Stimulated activated CD8-positive, alpha-beta memory T cell treated with anti-CD3 and anti-CD28 coated beads, Interleukin-12 subunit alpha, Interleukin-12 subunit beta, amount 100 ng/mL, for 24 hours (primary cell): ENCODE results near the gene KIR3DL1.
"Not testable (repeated sequence)": the region's sequence is repeated elsewhere in the genome, so short reads cannot be mapped to it uniquely, and the experiment has no call there.

Experiments used
- DNase-seq: peaks from one replicate; pipeline ENCODE4 v3.0.0-alpha.2; 2020; ENCODE audit errors: extremely low read depth

Gene KIR3DL1

GRCh38 chr19:54814571-54814970 is 1.7 kb upstream of the KIR3DL1 start:
- not testable (repeated sequence) for DNase-seq

- no peak for DNase-seq
Measured at GRCh38 chr19:54817670-54818536, 1.6 kb downstream of the KIR3DL1 start.

DNA sequence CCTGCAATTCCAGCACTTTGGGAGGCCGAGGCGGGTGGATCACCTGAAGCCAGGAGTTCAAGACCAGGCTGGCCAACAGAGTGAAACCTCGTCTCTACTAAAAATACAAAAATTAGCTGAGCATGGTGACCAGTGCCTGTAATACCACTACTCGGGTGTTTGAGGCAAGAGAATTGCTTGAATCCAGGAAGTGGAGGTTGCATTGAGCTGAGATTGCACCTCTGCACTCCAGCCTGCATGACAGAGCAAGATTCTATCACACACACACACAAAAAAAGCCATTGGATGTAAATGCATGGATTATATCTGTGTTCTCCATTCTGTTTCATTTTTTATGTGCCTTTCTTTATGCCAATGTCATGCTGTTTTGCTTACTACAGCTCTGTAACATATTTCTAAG is 8.1 kb downstream of the KIR3DL1 start:
- not testable (repeated sequence) for DNase-seq

- not testable (repeated sequence) for DNase-seq
Measured at GRCh38 chr19:54825326-54825725, 9.1 kb downstream of the KIR3DL1 start.

- DNase-seq, result not testable (repeated sequence)
Measured at GRCh38 chr19:54828064-54828463, 11.8 kb downstream of the KIR3DL1 start.

GRCh38 chr19:54832496-54832895 is 16.2 kb downstream of the KIR3DL1 start, which contains the start of gene KIR2DS4:
Gene KIR2DS4, plus strand, starts transcription at chr19:54832676.
- not testable (repeated sequence) for DNase-seq

DNA sequence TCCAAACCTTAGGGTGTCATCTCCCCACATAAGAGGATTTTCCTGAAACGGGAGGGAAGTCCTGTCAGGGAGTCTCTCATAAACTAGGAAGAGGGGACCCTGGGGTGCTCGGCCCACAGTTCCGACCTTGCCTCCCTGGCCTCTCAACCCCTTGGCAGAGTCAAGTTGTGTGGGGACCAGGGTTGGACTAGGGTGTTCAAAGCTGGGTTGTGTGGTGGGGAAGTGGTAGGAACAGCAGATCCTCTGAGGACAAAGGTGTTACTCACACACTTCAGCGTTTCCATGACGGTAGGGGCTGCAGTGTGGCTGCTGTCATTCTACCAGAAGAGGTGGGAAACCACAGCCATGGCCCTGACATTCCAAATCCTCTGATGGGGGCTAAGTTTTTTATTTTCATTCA is 18.9 kb downstream of the KIR3DL1 start:
- DNase-seq, result not testable (repeated sequence)

DNA sequence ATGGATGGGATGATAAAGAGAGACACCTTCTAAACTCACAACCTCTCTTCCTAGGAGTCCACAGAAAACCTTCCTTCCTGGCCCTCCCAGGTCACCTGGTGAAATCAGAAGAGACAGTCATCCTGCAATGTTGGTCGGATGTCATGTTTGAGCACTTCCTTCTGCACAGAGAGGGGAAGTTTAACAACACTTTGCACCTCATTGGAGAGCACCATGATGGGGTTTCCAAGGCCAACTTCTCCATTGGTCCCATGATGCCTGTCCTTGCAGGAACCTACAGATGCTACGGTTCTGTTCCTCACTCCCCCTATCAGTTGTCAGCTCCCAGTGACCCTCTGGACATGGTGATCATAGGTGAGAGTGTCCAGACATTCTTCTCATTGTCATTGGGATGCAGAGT is 21.3 kb downstream of the KIR3DL1 start:
- not testable (repeated sequence) for DNase-seq

- DNase-seq, result not testable (repeated sequence)
Measured at GRCh38 chr19:54843171-54843570, 26.9 kb downstream of the KIR3DL1 start.

- not testable (repeated sequence) for DNase-seq
Measured at GRCh38 chr19:54850061-54850640, 33.9 kb downstream of the KIR3DL1 start, which contains the start of gene KIR3DL2. Gene KIR3DL2, plus strand, starts transcription at chr19:54850443. Its CDS starts 33 bp downstream, at chr19:54850476.

- no peak for DNase-seq
Measured at GRCh38 chr19:54850930-54851329, 34.7 kb downstream of the KIR3DL1 start.

DNA sequence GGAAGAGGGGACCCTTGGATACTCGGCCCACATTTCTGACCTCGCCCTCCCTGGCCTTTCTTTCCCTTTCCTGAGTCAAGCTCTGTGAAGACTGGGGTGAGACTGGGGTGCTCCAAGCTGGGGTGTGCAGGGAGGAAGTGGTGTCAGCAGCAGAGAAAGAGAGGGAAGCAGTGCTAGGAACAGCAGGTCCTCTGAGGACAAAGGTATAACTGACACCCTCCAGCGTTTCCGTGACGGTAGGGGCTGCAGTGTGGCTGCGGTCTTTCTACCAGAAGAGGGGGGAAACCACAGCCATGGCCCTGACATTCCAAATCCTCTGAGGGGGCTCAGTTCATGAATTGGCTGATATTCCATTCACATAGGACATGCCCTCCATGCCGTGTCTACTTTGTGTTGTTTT is 35.1 kb downstream of the KIR3DL1 start:
- DNase-seq, result no peak

GRCh38 chr19:54855241-54855640 is 39.0 kb downstream of the KIR3DL1 start:
- DNase-seq, result not testable (repeated sequence)

- not testable (repeated sequence) for DNase-seq
Measured at GRCh38 chr19:54858476-54858875, 42.2 kb downstream of the KIR3DL1 start.

- not testable (repeated sequence) for DNase-seq
Measured at GRCh38 chr19:54859421-54859820, 43.2 kb downstream of the KIR3DL1 start.

- not testable (repeated sequence) for DNase-seq
Measured at GRCh38 chr19:54863459-54863858, 47.2 kb downstream of the KIR3DL1 start.

GRCh38 chr19:54871696-54872095 is 55.4 kb downstream of the KIR3DL1 start:
- DNase-seq, result no peak

DNA sequence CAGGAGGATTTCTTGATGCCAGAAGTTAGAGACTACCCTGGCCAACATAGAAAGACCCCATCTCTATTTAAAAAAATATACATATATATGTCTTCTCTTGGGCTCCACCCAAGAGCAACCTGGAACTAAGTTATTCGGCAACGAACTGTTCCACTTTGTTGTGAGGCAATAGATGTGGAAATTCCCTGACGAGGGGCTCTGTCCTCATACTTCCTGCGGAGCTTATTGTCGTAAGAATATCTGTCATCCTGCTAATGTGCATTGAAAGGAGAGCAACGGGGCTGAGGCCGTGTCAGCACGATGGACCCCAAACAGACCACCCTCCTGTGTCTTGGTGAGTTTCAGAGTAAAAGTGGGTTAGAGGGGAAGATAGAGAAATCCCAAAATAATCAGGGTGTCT is 57.7 kb downstream of the KIR3DL1 start, which contains the start of gene FCAR:
FCAR (plus strand) TSS at position 246 of the 400 bp plus-strand sequence; CDS start at position 301, 55 bp downstream.
- no peak for DNase-seq

- DNase-seq, result no peak
Measured at GRCh38 chr19:54875506-54875905, 59.2 kb downstream of the KIR3DL1 start.

DNA sequence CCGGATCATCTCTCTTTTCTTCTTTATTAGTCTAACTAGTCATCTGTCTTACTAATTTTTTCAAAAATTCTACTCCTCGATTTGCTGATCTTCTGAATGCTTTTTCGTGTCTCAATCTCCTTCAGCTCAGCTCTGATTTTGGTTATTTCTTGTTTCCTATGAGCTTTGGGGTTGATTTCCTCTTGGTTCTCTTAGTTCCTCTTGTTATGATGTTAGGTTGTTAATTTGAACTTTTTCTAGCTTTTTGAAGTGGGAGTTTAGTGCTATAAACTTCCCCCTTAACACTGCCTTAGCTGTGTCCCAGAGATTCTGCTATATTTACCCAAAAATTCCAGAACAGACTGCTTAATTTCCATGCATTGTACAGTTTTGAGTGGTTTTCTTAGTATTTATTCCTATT is 61.2 kb downstream of the KIR3DL1 start:
- DNase-seq, result no peak
